ENCODE measurements around the gene SLC27A1. TPM values are rescaled to one million over a fixed set of nuclear protein-coding genes. Genes with fewer than 3 reads are reported as not detected.

SLC27A1 gene
- total and polyA plus RNA-seq, 9 of the 15 experiments (the other 6 are each of a cell fraction or from before 2014, with no cell fraction given), result 0.06 to 3.0 (median 1.1) TPM

- TF ChIP-seq ZBTB43 (CRISPR knock-in tag; IDR thresholded peaks at IDR 0.05), result no peak
- 0 out of 4 replicates have a peak, but pooled peaks of 1 of the 2 experiments have one; percentile 7 for TF ChIP-seq ZNF639 (CRISPR knock-in tag; conservative IDR thresholded peaks at IDR 0.05 in 1 of 2, IDR thresholded peaks at IDR 0.05 in 1 of 2)
- no peak for TF ChIP-seq IFI16 (CRISPR knock-in tag; IDR thresholded peaks at IDR 0.05)
- TF ChIP-seq CEBPB (tag; IDR thresholded peaks at IDR 0.05), result no peak
- TF ChIP-seq TBP (optimal IDR thresholded peaks at IDR 0.05; ENCODE audit: low read depth, low read length), result peak; percentile 54
- no peak for TF ChIP-seq GTF2F1 (IDR thresholded peaks at IDR 0.05; ENCODE audit: low read depth, low read length)
- TF ChIP-seq ZNF12 (CRISPR knock-in tag; IDR thresholded peaks at IDR 0.05), result no peak
- peak; percentile 46 for TF ChIP-seq ATF7 (IDR thresholded peaks at IDR 0.05)
- no peak for TF ChIP-seq MAFK (IDR thresholded peaks at IDR 0.05; ENCODE audit: low read length)
- TF ChIP-seq FOXA1 (IDR thresholded peaks at IDR 0.05; ENCODE audit: borderline replicate concordance), result no peak
- 0 out of 2 replicates have a peak, but pooled peaks have one; percentile 57 for TF ChIP-seq STAT6 (CRISPR knock-in tag; IDR thresholded peaks at IDR 0.05)
- TF ChIP-seq ZNF551 (CRISPR knock-in tag; IDR thresholded peaks at IDR 0.05), result no peak
- no peak for TF ChIP-seq ZNF830 (CRISPR knock-in tag; IDR thresholded peaks at IDR 0.05)
- TF ChIP-seq ZKSCAN3 (CRISPR knock-in tag; IDR thresholded peaks at IDR 0.05), result no peak
- no peak for TF ChIP-seq ARID1B (IDR thresholded peaks at IDR 0.05)
- no peak for TF ChIP-seq POLR2B (IDR thresholded peaks at IDR 0.05; ENCODE audit: low read depth, partially characterized antibody)
- TF ChIP-seq FOXA3 (CRISPR knock-in tag; conservative IDR thresholded peaks at IDR 0.05 in 1 of 2, IDR thresholded peaks at IDR 0.05 in 1 of 2), result no peak
- TF ChIP-seq CBFB (CRISPR knock-in tag; IDR thresholded peaks at IDR 0.05), result no peak
- TF ChIP-seq TEAD1 (CRISPR knock-in tag; IDR thresholded peaks at IDR 0.05), result no peak
- 0 out of 4 replicates have a peak, but pooled peaks of 1 of the 2 experiments have one; percentile 28 for TF ChIP-seq FOXK2 (conservative IDR thresholded peaks at IDR 0.05 in 1 of 2, IDR thresholded peaks at IDR 0.05 in 1 of 2; ENCODE audit: low read depth in 2 of 2)
- no peak for TF ChIP-seq ZBTB8A (IDR thresholded peaks at IDR 0.05; ENCODE audit: partially characterized antibody)
- no peak for TF ChIP-seq KLF16 (IDR thresholded peaks at IDR 0.05)
- TF ChIP-seq ETV5 (CRISPR knock-in tag; IDR thresholded peaks at IDR 0.05; ENCODE audit: low read depth), result no peak
- TF ChIP-seq ZNF696 (CRISPR knock-in tag; conservative IDR thresholded peaks at IDR 0.05), result no peak
Observed at GRCh38 chr19:17539238-17540117, 69.2 kb downstream of the SLC27A1 start (continued).
